H1 (cell line): ENCODE measurements around the gene PFN2. TPM values are rescaled to one million over a fixed set of nuclear protein-coding genes. Genes with fewer than 3 reads are reported as not detected.

Experiments used
- CHD7 ChIP-seq: fragments of 300-600 bp; sonication (generic); IDR thresholded peaks from 2 replicates; pipeline ENCODE4 v1.7.1; 2012; ENCODE audit warnings: low read length, moderate library complexity, mild to moderate bottlenecking, inconsistent platforms; ENCODE audit not compliant: insufficient replicate concordance
- NANOG ChIP-seq: IDR thresholded peaks from 2 replicates; pipeline ENCODE4 v1.6.1; 2011; ENCODE audit warnings: low read length, low read depth, mild to moderate bottlenecking, inconsistent platforms; ENCODE audit not compliant: insufficient read depth, poor library complexity, severe bottlenecking
- polyA plus RNA-seq, 7 experiments: library from polyadenylated mRNA; depleted of rRNA in 3 of 7; stranded (reverse) in 5 of 7; unstranded in 2 of 7; fragments of >200 nt in 5 of 7; fragments of 200-250 nt in 2 of 7; gene quantifications; 1 replicate in 5 of 7; 2 replicates in 1 of 7; 4 replicates in 1 of 7; pipeline versions ENCODE4 v1.2.1 to v1.2.3, GENCODE V29; 2011 to 2013; ENCODE audit warnings: missing spikeins in 2 of 7, mixed read lengths in 2 of 7
- total RNA-seq: library from RNA; stranded (reverse); fragmentation: NEBNext Ultra II Directional; extraction: Animal tissue kit (Norgen Biotek cat#: 25700); gene quantifications from 2 replicates; pipeline ENCODE4 v1.2.1, GENCODE V29; 2021
- TF ChIP-seq, protein P1 (sequence below): IDR thresholded peaks from 2 replicates; pipeline ENCODE4 v1.6.1; 2012; ENCODE audit warnings: inconsistent platforms

Gene PFN2
- total and polyA plus RNA-seq, 2 of the 8 experiments (the other 6 are each of a cell fraction or from before 2014, with no cell fraction given), result 175 to 311 TPM

DNA sequence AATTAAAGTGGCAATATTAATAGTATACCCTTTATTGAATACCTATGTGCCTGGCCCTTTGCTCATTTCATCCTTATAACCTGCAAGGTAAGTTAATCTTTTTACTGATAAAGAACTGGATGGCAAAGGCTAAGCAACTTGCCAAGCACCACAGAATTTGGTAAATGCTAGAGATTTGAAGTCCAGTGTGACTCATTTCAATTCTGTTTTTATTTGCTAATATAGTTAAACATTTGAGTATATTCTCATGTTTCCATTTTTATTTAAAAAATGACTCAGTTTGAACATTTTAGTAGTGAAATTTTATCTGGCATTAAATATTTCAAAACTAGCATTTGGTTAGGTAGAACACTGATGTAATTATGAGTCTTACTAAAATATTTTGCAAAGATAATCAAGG lies 11.3 kb downstream of the PFN2 start (continued):
- TF ChIP-seq CHD7 (no peak), NANOG (no peak)
- TF ChIP-seq, protein P1, sequence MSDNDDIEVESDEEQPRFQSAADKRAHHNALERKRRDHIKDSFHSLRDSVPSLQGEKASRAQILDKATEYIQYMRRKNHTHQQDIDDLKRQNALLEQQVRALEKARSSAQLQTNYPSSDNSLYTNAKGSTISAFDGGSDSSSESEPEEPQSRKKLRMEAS, result no peak
